GM19452 (cell line): ENCODE measurements around the gene APBB2.

ENCODE experiments used
- ATAC-seq: cut with Tn5 transposase; IDR thresholded peaks from one replicate; pipeline ENCODE4 v1.9.1; 2021; ENCODE audit not compliant: unreplicated experiment

The APBB2 gene

DNA sequence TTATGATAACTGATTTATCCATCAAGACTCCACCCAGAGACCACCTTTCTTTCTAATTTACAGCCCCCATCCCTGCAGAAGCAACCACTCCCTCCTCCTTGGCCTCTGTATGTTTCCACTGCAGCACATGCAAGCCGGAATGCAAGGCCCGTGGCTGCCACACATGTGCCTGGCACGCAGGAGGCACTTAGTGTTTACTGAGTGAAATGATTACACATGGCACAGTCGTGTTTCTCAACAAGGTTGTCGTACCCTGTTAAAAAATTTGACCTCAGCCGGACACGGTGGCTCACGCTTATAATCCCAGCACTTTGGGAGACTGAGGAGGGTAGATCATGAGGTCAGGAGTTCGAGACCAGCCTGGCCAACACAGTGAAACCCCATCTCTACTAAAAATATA, 104.3 kb downstream of the APBB2 start:
- no peak for ATAC-seq

DNA sequence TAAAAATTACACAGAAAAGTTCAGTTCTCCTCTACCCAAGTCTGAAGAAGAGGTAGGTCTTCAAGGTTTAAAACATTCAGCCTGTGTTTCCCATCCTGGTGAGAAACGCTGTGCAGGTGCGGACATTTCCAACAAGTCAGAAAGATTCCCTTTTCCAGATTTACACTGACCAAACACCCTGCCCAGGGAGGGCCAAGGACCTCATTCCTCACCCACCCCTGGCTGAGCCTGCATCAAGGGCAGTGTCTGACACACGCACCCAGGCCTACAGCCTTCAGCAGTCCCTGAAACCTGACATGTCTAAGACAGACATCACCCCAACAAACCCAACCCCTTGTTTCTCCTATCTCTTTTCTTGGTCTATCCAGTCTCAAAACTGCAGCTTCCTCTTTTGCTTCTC, 105.9 kb downstream of the APBB2 start:
- no peak for ATAC-seq

DNA sequence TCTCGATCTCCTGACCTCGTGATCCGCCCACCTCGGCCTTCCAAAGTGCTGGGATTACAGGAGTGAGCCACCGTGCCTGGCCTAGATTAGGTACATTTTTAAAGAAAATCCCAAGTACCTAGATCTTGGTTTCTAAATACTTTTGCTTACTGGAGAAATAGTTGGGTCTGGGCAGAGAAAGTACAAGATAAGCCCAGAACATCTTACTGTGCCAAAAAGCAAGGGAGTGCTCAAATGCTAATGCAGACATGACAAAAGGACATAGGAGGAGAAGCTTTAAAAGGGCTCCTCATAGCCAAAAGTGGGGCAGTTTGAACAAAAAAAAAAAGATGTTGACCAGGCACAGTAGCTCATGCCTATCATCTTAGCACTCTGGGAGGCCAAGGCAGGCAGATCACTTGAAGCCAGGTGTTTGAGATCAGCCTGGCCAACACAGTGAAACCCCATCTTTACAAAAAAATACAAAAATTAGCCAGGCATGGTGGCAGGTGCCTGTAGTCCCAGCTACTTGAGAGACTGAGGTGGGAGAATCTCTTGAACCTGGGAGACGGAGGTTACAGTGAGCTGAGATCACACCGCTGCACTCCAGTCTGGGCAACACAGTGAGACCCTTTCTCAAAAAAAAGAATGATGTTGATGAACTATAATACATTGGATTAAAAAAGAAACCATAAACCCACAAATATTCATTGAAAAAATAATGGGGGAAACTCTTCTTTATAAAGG, 107.5 kb downstream of the APBB2 start:
- ATAC-seq, result no peak

DNA sequence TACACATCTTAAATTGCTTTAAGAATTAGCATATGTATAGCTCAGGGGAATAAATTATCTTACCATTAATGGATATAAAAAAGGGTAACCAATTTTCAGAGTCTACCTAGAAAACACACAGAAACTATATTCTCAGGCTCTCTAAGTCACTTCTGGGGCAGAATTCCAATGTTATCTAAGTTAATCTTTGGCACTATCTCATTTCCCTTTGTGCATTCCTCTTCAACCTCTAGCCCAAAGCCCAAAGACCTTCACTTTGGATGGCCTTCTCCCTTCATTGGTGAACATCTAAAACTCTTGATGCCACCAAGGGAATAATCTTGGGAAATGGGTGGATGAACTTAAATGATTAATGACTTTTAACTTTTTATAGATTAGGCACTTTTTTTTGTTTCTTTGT, 108.3 kb downstream of the APBB2 start:
- ATAC-seq, result no peak

DNA sequence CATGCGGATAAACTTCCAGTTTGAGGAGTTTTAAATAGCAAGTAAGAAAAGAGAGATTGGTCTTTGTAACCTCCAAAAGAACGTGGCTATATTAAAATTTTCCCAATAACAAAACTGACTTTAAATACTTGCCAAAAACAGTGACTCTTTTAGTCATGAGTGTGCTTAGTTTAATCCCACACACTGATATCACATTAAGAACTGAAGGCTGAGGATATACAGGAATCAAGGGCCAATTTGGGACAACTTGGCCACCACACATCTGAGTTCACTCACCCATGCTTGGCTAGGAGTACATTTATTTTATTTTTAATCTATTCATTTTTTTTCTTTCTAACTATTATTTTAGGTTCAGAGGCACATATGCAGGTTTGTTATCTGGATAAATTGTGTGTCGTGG, 110.2 kb downstream of the APBB2 start:
- ATAC-seq, result no peak

DNA sequence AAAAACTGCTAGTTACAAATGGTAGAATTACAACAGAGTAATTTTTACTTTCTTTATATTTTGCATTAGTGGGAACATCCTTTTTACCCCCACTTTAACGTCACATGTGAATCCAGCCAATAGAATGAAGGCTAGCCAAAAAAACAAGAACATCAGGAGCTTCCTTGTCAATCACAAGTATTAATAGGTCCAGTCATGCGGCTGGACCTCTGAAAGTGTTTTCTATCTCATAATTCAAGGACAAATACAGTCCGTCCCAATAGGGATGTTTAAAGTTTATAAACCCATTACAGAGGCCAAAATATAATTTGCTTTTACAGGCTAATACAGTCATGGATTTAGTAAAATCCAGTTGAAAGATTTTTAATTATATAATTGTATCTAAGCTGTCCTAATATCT, 110.7 kb downstream of the APBB2 start:
- ATAC-seq, result no peak

DNA sequence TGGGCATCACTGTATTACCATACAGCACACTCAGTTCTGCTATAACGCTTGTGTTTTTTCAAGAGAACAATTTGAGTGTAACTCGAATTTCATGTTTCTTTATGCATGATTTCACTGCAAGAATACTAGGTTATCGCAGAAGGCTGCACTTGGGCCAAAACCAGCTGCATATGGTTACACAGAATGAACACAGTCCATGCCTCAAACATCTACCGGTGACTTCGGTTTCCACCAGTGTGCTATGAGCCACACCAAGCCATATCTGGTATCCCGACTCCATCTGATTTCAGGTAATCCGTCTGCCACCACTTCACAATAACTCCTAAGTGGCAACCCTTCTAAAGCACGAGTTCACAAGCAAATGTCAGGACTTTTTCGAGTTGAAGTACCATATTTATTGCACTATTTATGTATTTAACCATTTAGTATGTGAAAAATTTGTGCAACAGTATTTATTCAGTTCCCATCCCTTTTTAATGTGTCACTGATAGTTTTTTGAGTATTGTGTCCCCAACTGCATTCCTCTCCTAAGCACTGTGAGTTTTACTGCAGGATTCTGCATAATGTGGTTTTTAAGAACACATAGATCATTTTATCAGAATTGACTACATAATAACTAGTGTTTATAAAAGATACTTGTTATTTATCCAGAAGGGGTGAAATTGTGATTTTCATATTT, 111.8 kb downstream of the APBB2 start:
- no peak for ATAC-seq

DNA sequence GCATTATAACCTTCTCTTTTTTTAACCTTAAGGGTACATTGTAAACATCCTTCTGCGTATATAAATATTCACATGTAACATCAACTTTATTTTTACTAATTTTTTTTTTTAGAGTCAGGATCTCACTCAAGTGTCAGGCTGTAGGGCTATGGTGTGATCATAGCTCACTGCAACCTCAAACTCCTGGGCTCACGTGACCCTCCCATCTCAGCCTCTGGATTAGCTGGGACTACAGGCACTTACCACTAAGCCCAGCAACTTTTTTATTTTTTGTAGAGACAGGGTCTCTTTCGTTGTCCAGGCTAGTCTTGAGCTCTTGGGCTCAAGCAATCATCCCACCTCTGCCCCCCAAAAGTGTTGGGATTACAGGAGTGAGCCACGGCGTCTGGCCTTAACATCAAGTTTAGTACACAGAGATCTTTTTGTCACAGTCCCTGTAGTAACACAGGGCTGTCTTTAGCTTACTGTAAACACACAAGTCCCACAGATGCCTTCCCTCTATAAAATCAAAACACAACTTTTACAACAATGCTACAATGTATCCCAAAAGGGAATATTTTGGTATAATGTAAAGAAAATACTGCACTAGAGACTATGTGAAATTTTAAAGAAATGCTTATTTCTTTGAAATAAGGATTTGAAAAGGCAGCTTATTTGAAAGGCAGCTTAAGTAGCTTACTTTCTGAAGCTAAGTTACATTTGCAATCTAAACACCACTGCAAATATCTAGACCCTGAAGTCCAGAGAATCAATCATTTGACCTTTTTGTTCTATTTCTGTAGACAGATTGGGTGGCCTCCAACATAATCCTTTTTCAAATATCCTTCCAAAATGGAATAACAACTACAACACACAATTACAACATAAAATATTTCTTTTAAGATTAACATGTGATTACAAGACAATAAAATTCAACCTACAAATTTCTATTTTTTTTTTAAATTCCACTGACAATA, 116.0 kb downstream of the APBB2 start:
- ATAC-seq, result no peak

DNA sequence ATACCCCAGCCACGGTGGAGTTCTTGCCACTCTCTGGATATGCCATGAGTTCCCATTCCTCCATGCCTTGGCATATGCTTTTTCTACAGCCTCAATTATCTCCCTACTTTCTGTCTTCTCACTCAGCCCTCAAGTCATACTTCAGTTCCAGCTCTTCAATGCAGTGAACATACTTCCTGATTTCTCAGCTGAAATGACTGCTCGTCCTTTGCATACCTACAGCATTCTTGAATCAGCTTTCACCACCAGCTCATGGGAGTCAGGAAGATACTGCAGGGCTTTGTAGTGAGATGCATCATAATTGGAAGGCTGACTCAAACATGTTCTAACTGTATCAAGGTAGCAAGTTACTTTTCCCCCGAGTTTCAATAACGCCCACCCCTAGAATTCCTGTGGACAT, 118.4 kb downstream of the APBB2 start:
- ATAC-seq, result no peak

DNA sequence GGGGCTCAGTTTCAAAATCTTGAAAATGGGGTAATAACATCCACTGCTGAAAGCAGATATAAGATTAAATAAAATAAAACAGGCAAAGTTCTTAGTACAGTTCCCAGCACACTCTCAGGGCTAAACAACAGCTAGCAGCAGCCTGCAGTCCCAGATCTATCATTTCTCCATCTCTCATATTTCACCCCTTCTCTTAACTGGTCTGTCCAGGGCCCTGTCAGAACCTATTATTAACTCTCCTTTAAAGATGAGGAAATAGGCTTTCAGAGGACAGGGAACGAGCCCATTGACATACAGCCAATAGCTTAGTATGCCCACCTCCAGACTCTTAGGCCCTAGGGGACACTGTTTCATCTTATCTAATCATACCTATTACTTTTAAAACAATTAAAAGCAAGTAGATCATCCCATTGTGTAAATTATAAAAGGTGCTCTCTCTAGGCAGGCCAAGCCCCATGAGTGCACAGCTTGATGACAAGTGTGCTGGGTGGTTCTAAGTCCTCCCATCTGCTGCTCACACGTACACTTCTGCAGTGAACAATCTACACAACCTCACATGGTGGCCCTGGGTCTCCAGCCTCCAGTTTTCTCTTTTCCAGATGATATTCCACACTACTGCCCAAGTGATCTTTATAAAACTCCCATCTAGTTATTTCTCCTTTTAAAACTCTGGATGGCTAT, 119.0 kb downstream of the APBB2 start:
- no peak for ATAC-seq

DNA sequence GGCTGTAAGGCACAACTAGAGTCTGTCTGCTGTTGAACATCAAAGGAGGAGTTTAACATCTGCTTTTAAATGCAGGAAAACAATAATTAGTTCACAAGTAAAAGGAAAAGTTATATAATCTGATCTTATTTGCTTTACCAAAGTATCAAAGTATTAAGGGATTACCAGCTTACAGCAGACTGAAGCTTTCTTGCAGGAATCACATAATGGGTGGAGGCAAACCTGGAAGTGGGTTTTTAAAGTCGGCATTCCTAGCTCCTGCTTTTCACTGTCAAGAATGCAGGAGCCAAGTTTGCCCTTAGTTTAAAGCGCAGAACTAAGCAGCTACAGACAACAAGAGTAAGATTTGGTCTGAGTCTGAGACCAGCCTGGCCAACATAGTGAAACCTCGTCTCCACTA, 122.2 kb downstream of the APBB2 start:
- ATAC-seq, result no peak

DNA sequence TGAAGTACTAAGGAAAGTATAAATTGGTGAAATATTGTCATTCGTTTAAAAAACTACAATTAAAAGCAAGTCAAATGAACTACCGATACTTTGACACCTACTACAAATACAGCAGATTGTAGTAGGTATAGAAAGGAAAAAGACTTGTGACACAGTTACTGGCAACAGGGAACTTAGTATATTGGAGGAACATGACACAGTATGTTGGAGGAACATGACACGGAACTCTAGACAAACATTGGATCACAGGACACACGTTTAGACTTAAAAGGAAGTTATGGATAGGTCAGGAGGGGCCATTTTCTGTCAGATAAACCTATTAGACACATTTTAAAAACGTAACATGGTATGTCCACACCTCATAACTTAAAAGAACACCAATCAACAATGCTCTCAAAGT, 132.5 kb downstream of the APBB2 start:
- ATAC-seq, result no peak

DNA sequence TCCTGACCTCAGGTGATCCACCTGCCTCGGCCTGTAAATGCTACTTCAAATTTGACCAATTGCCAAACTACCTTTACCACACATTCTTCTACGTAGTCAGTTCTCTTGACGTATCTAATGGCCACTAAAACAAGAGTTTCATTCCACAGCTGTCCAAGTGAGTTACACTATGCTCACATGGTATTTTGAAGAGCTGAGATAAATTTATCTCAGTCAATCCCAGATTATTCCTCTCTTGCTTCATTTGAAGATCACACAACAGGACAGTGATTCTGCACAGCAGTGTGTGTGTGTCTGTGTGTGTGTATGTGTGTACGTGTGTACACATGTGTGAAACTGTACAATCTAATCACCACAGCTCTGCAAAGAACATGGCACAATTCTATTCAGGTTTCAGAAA, 133.4 kb downstream of the APBB2 start:
- ATAC-seq, result no peak

DNA sequence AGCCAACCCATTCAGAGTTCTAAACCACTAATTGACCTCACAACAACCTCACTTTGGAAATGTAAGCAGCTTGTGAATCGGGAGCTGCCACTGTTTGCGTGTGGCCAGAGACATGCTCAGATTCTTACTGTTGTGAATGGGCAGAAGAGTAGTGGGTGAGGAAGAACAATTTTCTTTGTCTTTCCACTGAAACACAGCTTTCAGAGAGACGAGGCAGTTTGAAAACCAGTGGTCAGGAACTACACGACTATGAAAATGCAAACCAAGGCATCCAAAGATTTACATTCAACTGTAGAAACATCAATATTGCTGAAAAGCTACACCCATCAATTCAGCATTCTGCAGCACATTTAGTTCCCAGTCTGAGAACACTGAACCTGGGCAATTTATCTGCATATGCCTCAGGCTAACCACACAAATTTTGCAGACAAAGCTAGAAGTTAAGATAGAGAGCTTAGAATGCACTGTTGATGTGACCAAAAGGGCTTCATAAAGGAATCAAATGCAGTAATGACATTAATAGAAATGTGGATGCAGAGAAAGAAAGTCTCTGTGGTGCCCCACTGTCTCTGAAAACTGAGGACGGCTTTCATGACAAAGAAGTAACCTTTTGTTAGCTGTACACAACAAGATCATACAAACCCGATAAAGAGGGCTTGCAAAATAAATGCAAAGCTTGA, 134.3 kb downstream of the APBB2 start:
- no peak for ATAC-seq

DNA sequence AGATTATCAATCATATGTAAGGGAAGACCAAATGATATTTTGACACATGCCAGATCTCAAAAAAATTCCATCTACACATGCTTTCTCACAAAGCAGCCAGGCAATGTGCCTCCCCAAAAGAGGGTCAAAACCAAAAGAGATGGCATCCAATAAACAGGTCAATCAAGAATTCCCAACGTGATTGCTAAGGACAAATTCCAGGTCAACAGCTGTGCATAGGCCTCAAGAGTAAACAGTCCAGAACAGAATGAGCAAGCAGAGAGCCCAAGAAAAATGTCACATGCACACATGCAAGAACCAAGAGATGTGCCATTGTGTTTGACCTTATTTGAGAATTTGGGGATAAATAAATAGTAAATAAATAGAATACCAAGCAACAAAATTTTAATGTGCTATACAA, 136.7 kb downstream of the APBB2 start:
- no peak for ATAC-seq

DNA sequence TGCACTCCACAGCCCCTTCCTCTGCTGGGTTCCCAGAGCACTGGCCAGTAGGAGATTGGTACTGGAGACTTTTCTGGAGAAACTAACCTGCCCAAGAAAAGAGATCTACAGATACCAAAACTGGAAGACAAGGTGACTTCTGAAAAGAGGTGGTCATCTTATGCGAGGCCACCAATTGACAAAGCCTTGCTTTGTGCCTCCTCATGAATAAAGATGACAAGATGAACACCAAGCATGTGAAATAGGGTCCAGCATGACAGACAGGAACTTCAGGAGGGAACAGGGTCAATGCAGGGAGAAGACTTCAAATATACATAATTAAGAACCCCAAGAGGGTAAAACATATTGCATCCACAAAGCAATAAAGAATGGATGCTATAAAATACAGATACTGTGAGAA, 137.9 kb downstream of the APBB2 start:
- ATAC-seq, result no peak

DNA sequence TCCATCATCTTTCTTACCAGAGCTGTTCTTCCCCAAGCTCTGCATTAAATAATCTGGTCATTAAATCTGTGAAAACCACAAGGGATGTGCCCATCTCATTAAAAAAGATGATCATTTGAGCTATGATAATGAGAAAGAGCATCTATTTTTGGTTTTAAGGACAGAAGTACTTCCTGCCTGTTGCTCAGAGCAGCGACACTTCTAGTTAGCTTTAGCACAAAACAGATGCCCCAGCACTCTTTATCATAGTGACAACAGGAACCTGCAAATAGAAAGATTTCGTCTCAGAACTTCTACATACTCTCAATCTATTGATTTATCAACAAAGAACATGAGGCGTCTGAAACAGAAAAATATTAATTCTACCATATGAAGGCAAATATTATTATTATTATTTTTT, 140.1 kb downstream of the APBB2 start:
- ATAC-seq, result no peak

DNA sequence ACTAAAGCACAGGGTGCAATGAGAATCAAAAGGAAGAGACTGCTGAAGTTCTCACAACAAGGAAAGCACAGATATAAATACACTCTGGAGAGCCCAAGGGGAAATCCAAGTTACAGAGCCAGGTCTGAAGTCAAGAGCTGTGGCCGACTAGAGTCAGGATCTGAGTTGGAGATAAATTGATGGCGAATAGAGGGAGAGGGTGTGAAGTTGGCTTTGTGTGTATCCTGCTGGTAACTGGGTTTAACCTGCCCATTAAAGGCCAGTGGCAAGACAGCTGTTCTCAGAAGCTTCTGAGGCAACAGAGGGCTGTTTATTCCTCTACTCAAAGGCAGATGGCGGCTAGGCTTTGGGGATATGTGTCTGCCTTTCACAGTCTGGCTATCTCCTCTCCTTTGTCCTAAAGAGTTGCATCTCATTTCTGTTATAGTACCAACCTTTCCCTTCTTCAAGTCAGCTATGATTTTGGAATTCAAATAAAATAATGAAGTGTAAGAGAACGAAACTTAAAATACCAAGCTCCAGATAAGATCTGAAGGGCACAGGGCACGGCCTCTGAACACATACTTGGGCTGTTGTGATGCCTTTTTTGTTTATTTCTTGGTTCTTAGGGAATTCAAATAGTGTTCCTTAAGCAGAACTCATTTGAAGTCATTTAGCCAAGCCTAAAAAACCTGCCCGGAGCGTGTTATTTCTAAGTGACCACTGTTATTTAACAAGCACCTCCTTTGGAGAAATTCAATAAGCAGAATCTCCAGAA, 142.1 kb downstream of the APBB2 start:
- ATAC-seq, result no peak

DNA sequence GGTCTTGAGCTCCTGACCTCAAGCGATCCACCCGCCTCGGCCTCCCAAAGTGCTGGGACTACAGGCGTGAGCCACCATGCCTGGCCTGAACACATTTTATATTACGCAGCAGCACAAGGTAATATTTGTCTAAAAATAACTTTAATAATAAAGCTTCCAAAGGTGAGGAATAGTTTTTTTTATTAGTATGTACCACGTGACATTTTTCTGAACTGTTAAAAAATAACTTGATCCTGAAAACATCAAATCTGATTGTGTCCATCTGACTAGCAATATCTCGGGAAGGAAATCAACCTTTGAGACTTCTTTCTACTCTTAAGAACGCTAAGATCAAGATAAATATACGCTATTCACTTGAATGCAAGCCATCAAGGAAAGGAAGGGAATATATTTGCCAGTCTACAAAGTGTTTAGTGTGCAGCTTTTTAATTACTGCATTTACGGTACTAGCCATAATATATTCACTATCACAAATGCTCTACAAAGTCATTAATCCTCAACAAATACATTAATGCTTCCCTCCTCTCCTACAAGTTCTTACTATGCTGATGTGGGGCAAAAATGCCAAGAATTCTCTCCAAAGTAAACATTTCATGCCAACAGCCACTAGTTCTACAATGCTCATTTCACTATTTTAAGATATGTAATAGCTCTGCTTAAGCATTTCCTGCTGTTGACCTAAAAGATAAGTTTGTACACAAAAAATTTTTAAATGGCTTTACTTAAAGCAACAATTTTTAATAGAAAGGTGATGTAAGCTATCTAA, 143.6 kb downstream of the APBB2 start:
- no peak for ATAC-seq
